Measurements from ENCODE around the gene CA10.

GRCh38 chr17:51618476-51618875 lies 540.0 kb downstream of the CA10 start:
- no peak for TF ChIP-seq POLR2A (IDR thresholded peaks at IDR 0.05)
- TF ChIP-seq CTCF (IDR thresholded peaks at IDR 0.05) = no peak

Measured in heart left ventricle (tissue), 13 donors.